Right lobe of liver (tissue), 6 donors: Measurements from ENCODE around the gene NPHP3. TPM values are rescaled to one million over a fixed set of nuclear protein-coding genes. Genes with fewer than 3 reads are reported as not detected.

Experiments
- ATAC-seq, 4 donors: fragments of 200-7000 bp; cut with Tn5 transposase; one replicate each; pipeline ENCODE4 v1.9.1; 2020; ENCODE audit warnings: mild to moderate bottlenecking in 4 of 4, moderate library complexity in 4 of 4
- DNase-seq, 3 donors: peaks; one replicate each; pipeline ENCODE4 v3.0.0-alpha.2; 2020
- H3K27ac ChIP-seq, 3 donors: fragments of 200-600 bp; one replicate each; pipeline ENCODE4 v1.8.0; 2022
- H3K27me3 ChIP-seq, 2 donors: fragments of 200-600 bp; one replicate each; pipeline ENCODE4 v1.8.0; 2022
- H3K36me3 ChIP-seq, 4 donors: fragments of 200-600 bp; sonication (generic) in 1 of 4; one replicate each; pipeline versions ENCODE4 v1.5.1 to v1.8.0; 2017 to 2022; ENCODE audit warnings: control low read depth in 1 of 4
- H3K4me1 ChIP-seq, 4 donors: fragments of 200-600 bp; sonication (generic) in 1 of 4; one replicate each; pipeline versions ENCODE4 v1.5.1 to v1.8.0; 2017 to 2022; ENCODE audit warnings: control low read depth in 1 of 4
- H3K4me3 ChIP-seq, 3 donors: fragments of 200-600 bp; one replicate each; pipeline ENCODE4 v1.8.0; 2022
- H3K9me3 ChIP-seq, 4 donors: fragments of 200-600 bp; sonication (generic) in 1 of 4; one replicate each; pipeline versions ENCODE4 v1.5.1 to v1.8.0; 2017 to 2022; ENCODE audit warnings: control low read depth in 1 of 4
- CTCF ChIP-seq, 4 donors: fragments of 200-600 bp in 3 of 4; fragments of 450-650 bp in 1 of 4; IDR thresholded peaks; one replicate each; pipeline versions ENCODE4 v1.5.1 to v1.8.0; 2016 to 2022; ENCODE audit warnings: antibody characterized with exemption in 4 of 4, mild to moderate bottlenecking in 2 of 4
- POLR2A ChIP-seq: fragments of 450-650 bp; IDR thresholded peaks from one replicate; pipeline ENCODE4 v1.6.1; 2017; ENCODE audit warnings: antibody characterized with exemption, mild to moderate bottlenecking
- WGBS: methylation state at CpG from one replicate; pipeline ENCODE4 v1.1.6; 2018; ENCODE audit warnings: low coverage, low lambda C conversion rate; ENCODE audit not compliant: insufficient coverage; ENCODE audit errors: missing lambda C conversion rate; 5-methylcytosine and 5-hydroxymethylcytosine counted together
- intact Hi-C, 2 donors: fragments of 100-400 bp; cut with DNase I; formaldehyde crosslinking; loops; one replicate each; pipeline versions ENCODE4 v1.11.2 to v1.14.1; 2022
- total RNA-seq, 6 experiments: library from RNA; depleted of rRNA in 2 of 6; stranded (reverse); fragments of >200 nt in 2 of 6; fragmentation: NEBNext Ultra II Directional in 3 of 6; extraction: Animal tissue kit (Norgen Biotek cat#: 25700) in 3 of 6; gene quantifications; one replicate each; pipeline versions ENCODE4 v1.1.0 to v1.2.4, GENCODE V29; 2016 to 2023
- donor health status: DM: no; HTN: yes; CAD: no.
- donor health status: DM: no; HTN: no; CAD: no.
- donor health status: DM: no; HTN: no; CAD: no.
- donor health status: DM: no; HTN: yes; CAD: no.
- donor health status: DM: no; HTN: yes; CAD: no.

NPHP3 gene
- total RNA-seq, 6 experiments from 2014 or later, result 6.5 to 11.4 (median 9.3) TPM

- no peaks in the 10 kb centered on the region for H3K4me1 ChIP-seq
- no peak overlapping the region for H3K4me3 ChIP-seq
- 100% methylated on average over 3 of the region's 3 CpGs for WGBS
- peaks cover 0 to 75% (median 4%) of the 10 kb centered on the region in 4 donors for H3K36me3 ChIP-seq
- H3K9me3 ChIP-seq, result no peaks in the 10 kb centered on the region
- no peak for TF ChIP-seq POLR2A
- no peak for TF ChIP-seq CTCF (IDR thresholded peaks at IDR 0.05)
- intact Hi-C loops, result no loop called here
- H3K27ac ChIP-seq, result no peak overlapping the region
- DNase-seq (no peak), ATAC-seq (no peak)
- H3K27me3 ChIP-seq, result no peaks in the 10 kb centered on the region
Observed at GRCh38 chr3:132681421-132681820, 40.8 kb downstream of the NPHP3 start.

- Histone ChIP-seq H3K4me3 (no peak overlapping the region), H3K4me1 (no peaks in the 10 kb centered on the region), H3K27ac (no peak overlapping the region), H3K36me3 (peaks cover 0 to 75% (median 7%) of the 10 kb centered on the region in 4 donors), H3K9me3 (no peaks in the 10 kb centered on the region), H3K27me3 (no peaks in the 10 kb centered on the region)
- WGBS, result 82% methylated on average over 5 of the region's 5 CpGs
- ATAC-seq (no peak), DNase-seq (no peak)
- intact Hi-C loops, result no loop called here
- TF ChIP-seq CTCF (IDR thresholded peaks at IDR 0.05) (no peak), POLR2A (no peak)
Observed at GRCh38 chr3:132679911-132680310, 42.3 kb downstream of the NPHP3 start.

DNA sequence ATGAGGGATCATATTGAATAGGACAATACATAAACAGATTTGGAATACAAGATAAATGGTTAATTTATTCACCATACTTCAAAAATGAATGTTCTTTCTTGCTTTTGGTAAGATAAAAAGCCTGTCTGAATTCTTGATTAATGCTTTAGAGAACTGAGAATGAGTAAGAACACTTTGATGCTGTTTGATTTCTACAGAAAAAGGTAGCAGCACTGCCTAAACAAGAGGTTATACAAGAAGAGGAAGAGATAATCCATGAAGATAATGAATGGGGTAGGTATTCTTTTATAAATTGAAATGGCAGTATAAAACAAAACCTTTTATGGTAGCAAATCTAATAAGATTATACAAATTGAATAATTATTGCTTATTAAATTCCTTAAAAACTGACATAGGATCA lies 46.8 kb downstream of the NPHP3 start:
- peaks cover 0 to 63% (median 15%) of the 10 kb centered on the region in 4 donors for H3K36me3 ChIP-seq
- H3K27me3 ChIP-seq, result no peaks in the 10 kb centered on the region
- H3K4me3 ChIP-seq, result no peak overlapping the region
- DNase-seq (no peak), ATAC-seq (no peak)
- H3K9me3 ChIP-seq, result no peaks in the 10 kb centered on the region
- H3K4me1 ChIP-seq, result no peaks in the 10 kb centered on the region
- H3K27ac ChIP-seq, result no peak overlapping the region
- TF ChIP-seq POLR2A, result no peak
- no peak for TF ChIP-seq CTCF (IDR thresholded peaks at IDR 0.05)
- intact Hi-C loops, result no loop called here

DNA sequence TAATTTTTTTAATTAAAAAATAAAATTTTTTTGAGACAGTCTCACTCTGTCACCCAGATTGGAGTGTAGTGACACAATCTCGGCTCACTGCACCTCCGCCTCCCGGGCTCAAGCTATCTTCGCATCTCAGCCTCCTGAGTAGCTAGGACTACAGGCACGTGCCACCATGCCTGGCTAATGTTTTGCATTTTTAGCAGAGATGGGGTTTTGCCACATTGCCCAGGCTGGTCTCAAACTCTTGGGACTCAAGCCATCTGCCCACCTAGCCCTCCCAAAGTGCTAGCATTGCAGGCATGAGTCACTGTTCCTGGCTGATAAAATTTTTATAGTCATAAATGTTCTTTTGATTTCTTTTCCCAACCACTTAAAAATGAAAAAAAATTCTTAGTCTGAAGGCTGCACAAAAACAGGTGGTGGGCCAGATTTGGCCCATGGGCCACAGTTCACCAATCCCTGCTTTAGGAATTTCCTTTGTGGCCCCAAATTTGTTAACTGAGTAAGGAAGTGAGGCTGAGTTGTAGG lies 52.9 kb downstream of the NPHP3 start:
- TF ChIP-seq POLR2A (no peak), CTCF (IDR thresholded peaks at IDR 0.05) (no peak)
- no peak for ATAC-seq
- DNase-seq, result no peak
- Histone ChIP-seq H3K27ac (no peak overlapping the region), H3K36me3 (peaks cover 0 to 25% (median 9%) of the 10 kb centered on the region in 4 donors), H3K27me3 (no peaks in the 10 kb centered on the region), H3K4me3 (no peak overlapping the region), H3K4me1 (peaks cover 0 to 11% (median 3%) of the 10 kb centered on the region in 4 donors), H3K9me3 (no peaks in the 10 kb centered on the region)
- WGBS, result 100% methylated on average over 4 of the region's 5 CpGs
- intact Hi-C loops, result no loop called here

DNA sequence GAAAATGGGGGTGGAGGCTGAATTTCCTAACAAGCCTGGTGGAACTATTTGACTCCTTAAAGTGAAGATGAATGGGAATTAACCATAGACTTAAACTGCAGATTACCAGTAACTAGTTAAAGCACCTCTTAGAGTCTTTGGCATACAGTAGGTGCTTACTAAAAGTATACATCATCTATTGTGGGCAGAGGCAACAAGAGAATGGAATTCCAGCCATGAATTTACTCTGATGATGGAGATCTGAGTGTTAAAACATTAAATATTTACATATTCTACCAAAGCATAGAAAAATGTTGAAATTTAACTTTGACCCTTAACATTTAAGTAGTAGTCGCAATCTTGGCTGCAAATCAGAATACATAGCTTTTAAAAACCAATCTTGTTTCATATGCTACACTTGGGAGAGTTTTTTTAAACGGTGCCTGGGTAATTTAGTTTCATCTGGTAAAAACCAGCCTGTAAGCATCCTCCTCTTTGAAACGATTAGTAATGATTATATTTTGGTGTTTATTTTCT lies 56.9 kb downstream of the NPHP3 start:
- intact Hi-C loops, result no loop called here
- 28% methylated on average over 3 of the region's 3 CpGs for WGBS
- Histone ChIP-seq H3K4me3 (no peak overlapping the region), H3K9me3 (no peaks in the 10 kb centered on the region), H3K4me1 (peaks cover 0 to 32% (median 5%) of the 10 kb centered on the region in 4 donors), H3K27me3 (no peaks in the 10 kb centered on the region), H3K36me3 (peaks cover 0 to 7% (median 1%) of the 10 kb centered on the region in 4 donors), H3K27ac (no peak overlapping the region)
- DNase-seq (no peak), ATAC-seq (no peak)
- TF ChIP-seq CTCF (IDR thresholded peaks at IDR 0.05), result no peak
- TF ChIP-seq POLR2A, result no peak
